Tibial artery (tissue), 4 donors: ENCODE measurements around the gene WASF3.

Experiments used
- DNase-seq, 2 donors: peaks; one replicate each; pipeline ENCODE4 v3.0.0-alpha.2; 2019
- H3K27ac ChIP-seq, 2 donors: fragments of 200-600 bp; sonication (generic) in 1 of 2; 1 replicate in 1 of 2; 2 replicates in 1 of 2; pipeline ENCODE4 v1.5.1; 2018 to 2019; ENCODE audit warnings: mild to moderate bottlenecking in 1 of 2
- H3K27me3 ChIP-seq, 2 donors: fragments of 200-600 bp; sonication (generic) in 1 of 2; one replicate each; pipeline versions ENCODE4 v1.5.1 to v1.6.0; 2016 to 2019
- H3K36me3 ChIP-seq, 3 donors: fragments of 200-600 bp; sonication (generic) in 2 of 3; one replicate each; pipeline ENCODE4 v1.5.1; 2016 to 2019; ENCODE audit warnings: mild to moderate bottlenecking in 2 of 3
- H3K4me1 ChIP-seq, 4 donors: fragments of 200-600 bp; sonication (generic) in 2 of 4; 1 replicate in 3 of 4; 2 replicates in 1 of 4; pipeline ENCODE4 v1.5.1; 2016 to 2019
- H3K4me3 ChIP-seq, 2 donors: fragments of 200-600 bp; sonication (generic) in 1 of 2; 1 replicate in 1 of 2; 2 replicates in 1 of 2; pipeline ENCODE4 v1.5.1; 2018 to 2019; ENCODE audit warnings: mild to moderate bottlenecking in 2 of 2
- H3K9me3 ChIP-seq, 3 donors: fragments of 200-600 bp; sonication (generic) in 1 of 3; one replicate each; pipeline ENCODE4 v1.5.1; 2016 to 2019
- intact Hi-C: fragments of 100-400 bp; cut with DNase I; formaldehyde crosslinking; loops from one replicate; pipeline ENCODE4 v1.15.0; 2023; ENCODE audit warnings: low total_unique reads
- TF ChIP-seq, protein P1 (sequence below), 2 experiments: fragments of 200-600 bp in 1 of 2; fragments of 450-650 bp in 1 of 2; IDR thresholded peaks; one replicate each; pipeline ENCODE4 v1.5.1; 2017 to 2019; ENCODE audit warnings: antibody characterized with exemption in 2 of 2, mild to moderate bottlenecking in 1 of 2, moderate library complexity in 1 of 2

Gene WASF3

GRCh38 chr13:26517936-26518335 lies 39.5 kb upstream of the WASF3 start:
- intact Hi-C loops, result no loop called here
- Histone ChIP-seq H3K4me1 (no peaks in the 10 kb centered on the region), H3K27me3 (peaks cover 0 to 16% of the 10 kb centered on the region in 2 donors), H3K27ac (no peak overlapping the region), H3K9me3 (no peaks in the 10 kb centered on the region), H3K4me3 (no peak overlapping the region), H3K36me3 (no peaks in the 10 kb centered on the region)
- no peak for DNase-seq
- TF ChIP-seq, protein P1, sequence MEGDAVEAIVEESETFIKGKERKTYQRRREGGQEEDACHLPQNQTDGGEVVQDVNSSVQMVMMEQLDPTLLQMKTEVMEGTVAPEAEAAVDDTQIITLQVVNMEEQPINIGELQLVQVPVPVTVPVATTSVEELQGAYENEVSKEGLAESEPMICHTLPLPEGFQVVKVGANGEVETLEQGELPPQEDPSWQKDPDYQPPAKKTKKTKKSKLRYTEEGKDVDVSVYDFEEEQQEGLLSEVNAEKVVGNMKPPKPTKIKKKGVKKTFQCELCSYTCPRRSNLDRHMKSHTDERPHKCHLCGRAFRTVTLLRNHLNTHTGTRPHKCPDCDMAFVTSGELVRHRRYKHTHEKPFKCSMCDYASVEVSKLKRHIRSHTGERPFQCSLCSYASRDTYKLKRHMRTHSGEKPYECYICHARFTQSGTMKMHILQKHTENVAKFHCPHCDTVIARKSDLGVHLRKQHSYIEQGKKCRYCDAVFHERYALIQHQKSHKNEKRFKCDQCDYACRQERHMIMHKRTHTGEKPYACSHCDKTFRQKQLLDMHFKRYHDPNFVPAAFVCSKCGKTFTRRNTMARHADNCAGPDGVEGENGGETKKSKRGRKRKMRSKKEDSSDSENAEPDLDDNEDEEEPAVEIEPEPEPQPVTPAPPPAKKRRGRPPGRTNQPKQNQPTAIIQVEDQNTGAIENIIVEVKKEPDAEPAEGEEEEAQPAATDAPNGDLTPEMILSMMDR (IDR thresholded peaks at IDR 0.05), result no peak

- intact Hi-C loops, result no loop called here
- no peak overlapping the region for H3K27ac ChIP-seq
- no peak for DNase-seq
- no peaks in the 10 kb centered on the region for H3K4me1 ChIP-seq
- no peaks in the 10 kb centered on the region for H3K9me3 ChIP-seq
- no peak overlapping the region for H3K4me3 ChIP-seq
- no peaks in the 10 kb centered on the region for H3K36me3 ChIP-seq
- TF ChIP-seq, protein P1 (IDR thresholded peaks at IDR 0.05), result no peak
- peaks cover 0 to 16% of the 10 kb centered on the region in 2 donors for H3K27me3 ChIP-seq
Measured at GRCh38 chr13:26518451-26518959, 39.0 kb upstream of the WASF3 start.

- Histone ChIP-seq H3K9me3 (no peaks in the 10 kb centered on the region), H3K27ac (no peak overlapping the region)
Measured at GRCh38 chr13:26522571-26522970, 34.9 kb upstream of the WASF3 start.

GRCh38 chr13:26523007-26523406 lies 34.5 kb upstream of the WASF3 start:
- Histone ChIP-seq H3K36me3 (no peaks in the 10 kb centered on the region), H3K27me3 (peaks cover 0 to 16% of the 10 kb centered on the region in 2 donors), H3K4me1 (no peaks in the 10 kb centered on the region), H3K9me3 (no peaks in the 10 kb centered on the region), H3K27ac (no peak overlapping the region), H3K4me3 (no peak overlapping the region)
- no peak for DNase-seq
- TF ChIP-seq, protein P1 (IDR thresholded peaks at IDR 0.05), result no peak
- intact Hi-C loops, result no loop called here

More at GRCh38 chr13:26522571-26522970, 34.9 kb upstream of the WASF3 start:
- no peak for DNase-seq
- TF ChIP-seq, protein P1 (IDR thresholded peaks at IDR 0.05), result no peak
- H3K36me3 ChIP-seq, result no peaks in the 10 kb centered on the region
- no peak overlapping the region for H3K4me3 ChIP-seq
- no peaks in the 10 kb centered on the region for H3K4me1 ChIP-seq
- intact Hi-C loops, result no loop called here
- H3K27me3 ChIP-seq, result peaks cover 0 to 16% of the 10 kb centered on the region in 2 donors

GRCh38 chr13:26525528-26525927 lies 32.0 kb upstream of the WASF3 start:
- no peak for DNase-seq
- Histone ChIP-seq H3K9me3 (no peaks in the 10 kb centered on the region), H3K4me1 (no peaks in the 10 kb centered on the region), H3K27ac (no peak overlapping the region), H3K4me3 (no peak overlapping the region), H3K27me3 (peaks cover 0 to 7% of the 10 kb centered on the region in 2 donors), H3K36me3 (no peaks in the 10 kb centered on the region)
- intact Hi-C loops, result no loop called here
- TF ChIP-seq, protein P1 (IDR thresholded peaks at IDR 0.05), result no peak
